ENCODE measurements around the gene THBS2.

DNA sequence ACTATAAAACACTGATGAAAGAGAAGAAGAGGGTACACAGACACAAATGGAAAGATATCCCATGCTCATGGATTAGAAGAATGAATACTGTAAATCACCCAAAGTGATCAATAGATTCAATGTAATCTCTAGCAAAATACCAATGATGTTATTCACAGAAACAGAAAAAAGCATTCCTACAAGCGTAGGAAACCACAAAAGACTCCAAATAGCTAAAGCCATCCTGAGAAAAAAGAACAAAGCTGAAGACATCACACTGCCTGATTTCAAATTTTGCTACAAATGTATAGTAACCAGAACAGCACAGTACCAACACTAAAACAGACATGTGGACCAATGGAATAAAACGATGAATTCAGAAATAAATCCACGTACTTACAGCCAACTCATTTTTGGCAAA is 43.0 kb downstream of the THBS2 start:
- TF ChIP-seq POLR2A (IDR thresholded peaks at IDR 0.05) (no peak), POLR2AphosphoS5 (IDR thresholded peaks at IDR 0.05) (no peak)
- TF ChIP-seq, protein P1, sequence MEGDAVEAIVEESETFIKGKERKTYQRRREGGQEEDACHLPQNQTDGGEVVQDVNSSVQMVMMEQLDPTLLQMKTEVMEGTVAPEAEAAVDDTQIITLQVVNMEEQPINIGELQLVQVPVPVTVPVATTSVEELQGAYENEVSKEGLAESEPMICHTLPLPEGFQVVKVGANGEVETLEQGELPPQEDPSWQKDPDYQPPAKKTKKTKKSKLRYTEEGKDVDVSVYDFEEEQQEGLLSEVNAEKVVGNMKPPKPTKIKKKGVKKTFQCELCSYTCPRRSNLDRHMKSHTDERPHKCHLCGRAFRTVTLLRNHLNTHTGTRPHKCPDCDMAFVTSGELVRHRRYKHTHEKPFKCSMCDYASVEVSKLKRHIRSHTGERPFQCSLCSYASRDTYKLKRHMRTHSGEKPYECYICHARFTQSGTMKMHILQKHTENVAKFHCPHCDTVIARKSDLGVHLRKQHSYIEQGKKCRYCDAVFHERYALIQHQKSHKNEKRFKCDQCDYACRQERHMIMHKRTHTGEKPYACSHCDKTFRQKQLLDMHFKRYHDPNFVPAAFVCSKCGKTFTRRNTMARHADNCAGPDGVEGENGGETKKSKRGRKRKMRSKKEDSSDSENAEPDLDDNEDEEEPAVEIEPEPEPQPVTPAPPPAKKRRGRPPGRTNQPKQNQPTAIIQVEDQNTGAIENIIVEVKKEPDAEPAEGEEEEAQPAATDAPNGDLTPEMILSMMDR (IDR thresholded peaks at IDR 0.05) = no peak
